ENCODE results near the gene TEX55. TPM values are rescaled to one million over a fixed set of nuclear protein-coding genes. Genes with fewer than 3 reads are reported as not detected.

The TEX55 gene
- total RNA-seq, 2 experiments from 2014 or later: not detected

Other genes with a start within 250 kb of the TEX55 start
- under 1 TPM in 1 of 2 experiments, not detected in 1; 0.38 TPM for gene IGSF11, start 111.3 kb upstream of the TEX55 start, total RNA-seq
- gene UPK1B, start 27.4 kb downstream of the TEX55 start, total RNA-seq: not detected
- gene B4GALT4, start 94.7 kb downstream of the TEX55 start, total RNA-seq: 10 to 100 TPM; 10.9 to 11.6 TPM
- 1 to 10 TPM; 3.7 to 4.5 TPM for gene ARHGAP31, start 148.2 kb downstream of the TEX55 start, total RNA-seq